ENCODE measurements around the gene CDR2L. TPM values are rescaled to one million over a fixed set of nuclear protein-coding genes. Genes with fewer than 3 reads are reported as not detected.

CDR2L gene
- total RNA-seq, 4 donors from 2014 or later = 5.6 to 8.6 (median 6.9) TPM

GRCh38 chr17:74945543-74945942 is 41.9 kb upstream of the CDR2L start:
- TF ChIP-seq CTCF (IDR thresholded peaks at IDR 0.05) (no peak), POLR2AphosphoS5 (IDR thresholded peaks at IDR 0.05) (no peak), EP300 (IDR thresholded peaks at IDR 0.05) (no peak), POLR2A (IDR thresholded peaks at IDR 0.05) (no peak)
- no peak overlapping the region for H3K27ac ChIP-seq
- H3K4me1 ChIP-seq = peaks cover 4% of the 10 kb centered on the region
- peaks cover 28% of the 10 kb centered on the region for H3K27me3 ChIP-seq
- DNase-seq (ENCODE audit: low spot score in 2 of 2) = no peak
- no peaks in the 10 kb centered on the region for H3K9me3 ChIP-seq
- H3K36me3 ChIP-seq = no peaks in the 10 kb centered on the region
- H3K4me3 ChIP-seq = no peak overlapping the region
- 53% methylated on average over 4 of the region's 6 CpGs for WGBS

- Histone ChIP-seq H3K4me1 (peaks cover 4% of the 10 kb centered on the region), H3K4me3 (no peak overlapping the region), H3K36me3 (no peaks in the 10 kb centered on the region), H3K9me3 (no peaks in the 10 kb centered on the region), H3K27ac (no peak overlapping the region), H3K27me3 (peaks cover 22% of the 10 kb centered on the region)
- TF ChIP-seq POLR2AphosphoS5 (IDR thresholded peaks at IDR 0.05) (no peak), CTCF (IDR thresholded peaks at IDR 0.05) (no peak), POLR2A (IDR thresholded peaks at IDR 0.05) (no peak), EP300 (IDR thresholded peaks at IDR 0.05) (no peak)
- WGBS = 94% methylated on average over 3 of the region's 14 CpGs
- no peak for DNase-seq (ENCODE audit: low spot score in 2 of 2)
Observed at GRCh38 chr17:74946641-74947040, 40.8 kb upstream of the CDR2L start.

GRCh38 chr17:74947041-74947754 is 40.2 kb upstream of the CDR2L start:
- Histone ChIP-seq H3K27me3 (peaks cover 26% of the 10 kb centered on the region), H3K27ac (no peak overlapping the region), H3K4me3 (no peak overlapping the region), H3K9me3 (no peaks in the 10 kb centered on the region), H3K36me3 (no peaks in the 10 kb centered on the region), H3K4me1 (peaks cover 4% of the 10 kb centered on the region)
- no peak for TF ChIP-seq POLR2A (IDR thresholded peaks at IDR 0.05)
- DNase-seq (ENCODE audit: low spot score in 2 of 2) = no peak
- 100% methylated on average over 3 of the region's 17 CpGs for WGBS

- Histone ChIP-seq H3K27ac (no peak overlapping the region), H3K9me3 (no peaks in the 10 kb centered on the region), H3K4me1 (no peaks in the 10 kb centered on the region), H3K27me3 (peaks cover 22% of the 10 kb centered on the region), H3K36me3 (no peaks in the 10 kb centered on the region), H3K4me3 (no peak overlapping the region)
- TF ChIP-seq EP300 (IDR thresholded peaks at IDR 0.05) (no peak), CTCF (IDR thresholded peaks at IDR 0.05) (no peak), POLR2AphosphoS5 (IDR thresholded peaks at IDR 0.05) (no peak), POLR2A (IDR thresholded peaks at IDR 0.05) (no peak)
- 72% methylated on average over 3 of the region's 12 CpGs for WGBS
- no peak for DNase-seq (ENCODE audit: low spot score in 2 of 2)
Observed at GRCh38 chr17:74949455-74950115, 37.8 kb upstream of the CDR2L start.

GRCh38 chr17:74950207-74950606 is 37.2 kb upstream of the CDR2L start:
- WGBS = no CpG with 5 or more reads among the region's 8 CpGs
- TF ChIP-seq CTCF (IDR thresholded peaks at IDR 0.05) (no peak), POLR2AphosphoS5 (IDR thresholded peaks at IDR 0.05) (no peak), EP300 (IDR thresholded peaks at IDR 0.05) (no peak), POLR2A (IDR thresholded peaks at IDR 0.05) (no peak)
- no peak overlapping the region for H3K27ac ChIP-seq
- H3K4me1 ChIP-seq = no peaks in the 10 kb centered on the region
- no peaks in the 10 kb centered on the region for H3K36me3 ChIP-seq
- H3K9me3 ChIP-seq = no peaks in the 10 kb centered on the region
- no peak for DNase-seq (ENCODE audit: low spot score in 2 of 2)
- no peak overlapping the region for H3K4me3 ChIP-seq
- H3K27me3 ChIP-seq = peaks cover 22% of the 10 kb centered on the region
